Activated T-cell treated with anti-CD3 and anti-CD28 coated beads, Interleukin-2, amount 50 U/mL, for 72 hours (primary cell): ENCODE data around the gene LRRC1. TPM values are rescaled to one million over a fixed set of nuclear protein-coding genes. Genes with fewer than 3 reads are reported as not detected.
A peak's percentile ranks its signal among the peaks of the same experiment; 100 is the strongest.
"Not testable (repeated sequence)": the region's sequence is repeated elsewhere in the genome, so short reads cannot be mapped to it uniquely, and the experiment has no call there.

ENCODE experiments used
- ATAC-seq, 2 donors: fragments of 150-1000 bp; cut with Tn5 transposase; replicated peaks in 1 of 2; 2 replicates each; pipeline ENCODE4 v1.10.0; 2021; ENCODE audit warnings: moderate library complexity in 2 of 2, mild to moderate bottlenecking in 1 of 2
- DNase-seq, 2 donors: peaks; one replicate each; pipeline ENCODE4 v3.0.0; 2021 to 2022; ENCODE audit warnings: mixed read lengths in 1 of 2
- H3K27ac Mint-ChIP-seq: one replicate; pipeline ENCODE4 v1.8.0; 2022; ENCODE audit warnings: mild to moderate bottlenecking, moderate library complexity, mixed read lengths
- H3K27me3 Mint-ChIP-seq: one replicate; pipeline ENCODE4 v1.8.0; 2022; ENCODE audit warnings: low read depth, mixed read lengths
- H3K36me3 Mint-ChIP-seq, 2 donors: one replicate each; pipeline ENCODE4 v1.8.0; 2022; ENCODE audit warnings: mixed read lengths in 2 of 2, mild to moderate bottlenecking in 1 of 2; ENCODE audit not compliant: insufficient read depth in 2 of 2
- H3K4me1 Mint-ChIP-seq: one replicate; pipeline ENCODE4 v1.8.0; 2022; ENCODE audit warnings: low read depth, mixed read lengths
- H3K4me3 Mint-ChIP-seq, 2 donors: one replicate each; pipeline ENCODE4 v1.8.0; 2022; ENCODE audit warnings: mild to moderate bottlenecking in 2 of 2, mixed read lengths in 2 of 2, moderate library complexity in 2 of 2
- H3K9me3 Mint-ChIP-seq, 2 donors: one replicate each; pipeline ENCODE4 v1.8.0; 2022; ENCODE audit warnings: mixed read lengths in 2 of 2
- total RNA-seq, 2 donors: library from RNA; stranded (reverse); gene quantifications; one replicate each; pipeline ENCODE4 v1.2.3, GENCODE V29; 2022

LRRC1 gene
- total RNA-seq, 2 donors from 2014 or later, result 3.6 to 4.4 TPM

DNA sequence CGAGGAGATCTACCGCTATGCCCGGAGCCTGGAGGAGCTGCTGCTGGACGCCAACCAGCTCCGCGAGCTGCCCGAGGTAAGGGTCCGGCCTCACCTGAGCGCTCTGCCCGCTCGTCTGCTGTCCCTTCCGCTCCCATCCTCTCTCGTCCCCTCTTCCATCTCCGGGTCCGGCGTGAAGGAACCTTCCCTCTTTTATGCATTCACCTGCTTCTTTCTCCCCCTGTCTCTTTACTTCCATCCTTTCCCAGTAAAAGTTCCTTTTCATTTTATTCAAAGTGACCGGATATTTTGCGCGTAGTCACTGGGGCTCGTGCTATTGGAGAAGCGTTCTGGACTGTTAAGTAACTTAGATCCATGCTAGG is 516 bp downstream of the LRRC1 start:
- Mint-ChIP-seq H3K27me3 (peaks cover 45% of the 10 kb centered on the region), H3K27ac (peak overlapping the region; percentile 91)

DNA sequence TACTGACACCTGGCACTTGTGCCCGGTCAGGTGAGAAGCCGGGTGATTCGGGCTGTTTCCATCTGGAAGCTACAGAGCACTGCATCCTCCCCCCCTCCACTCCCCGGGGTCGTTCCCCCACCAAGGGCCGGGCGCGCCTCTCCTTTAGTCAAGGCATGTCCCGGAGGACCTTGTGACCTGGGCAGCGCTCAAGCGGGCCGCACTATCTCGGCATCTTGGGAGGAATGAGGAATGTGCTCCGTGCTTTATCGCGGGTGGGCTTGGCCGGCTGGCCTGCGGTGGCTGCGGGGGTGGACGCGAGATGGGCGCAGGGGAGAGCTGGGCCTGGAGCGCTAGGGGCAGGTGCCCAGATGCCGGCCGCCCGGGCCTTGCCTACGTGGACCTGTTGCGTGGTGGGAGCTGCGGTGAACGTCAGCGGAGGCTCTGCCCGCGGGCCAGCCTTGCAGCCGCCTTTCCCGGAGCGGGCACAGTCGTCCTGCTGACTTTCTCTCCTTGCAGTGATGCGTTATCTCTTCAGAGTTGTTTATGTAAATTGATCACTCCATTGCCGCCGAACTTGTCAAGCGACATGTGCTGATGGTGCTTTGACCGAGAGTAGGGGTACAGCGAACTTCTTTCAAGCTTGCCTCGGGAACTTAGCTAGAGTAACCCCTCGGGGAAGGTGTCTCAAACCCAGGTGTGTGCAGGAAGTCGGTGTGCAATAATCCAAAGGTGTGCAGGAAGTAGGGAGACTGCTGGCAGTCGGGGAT is 1.1 kb downstream of the LRRC1 start:
- Mint-ChIP-seq H3K4me1 (peaks cover 28% of the 10 kb centered on the region), H3K9me3 (no peaks in the 10 kb centered on the region), H3K36me3 (peaks cover 0 to 2% of the 10 kb centered on the region in 2 donors), H3K4me3 (peak overlapping the region; percentile 97 to 98), H3K27me3 (peaks cover 45% of the 10 kb centered on the region), H3K27ac (peak overlapping the region; percentile 91)
- ATAC-seq (no peak), DNase-seq (peak; percentile 13 to 29)

More for the DNA sequence above, 516 bp downstream of the LRRC1 start:
- ATAC-seq, result peak in 1 of 2 donors; percentile 27
- Mint-ChIP-seq H3K36me3 (peaks cover 0 to 2% of the 10 kb centered on the region in 2 donors), H3K9me3 (no peaks in the 10 kb centered on the region), H3K4me1 (peaks cover 28% of the 10 kb centered on the region), H3K4me3 (peak overlapping the region; percentile 97 to 98)
- no peak for DNase-seq

DNA sequence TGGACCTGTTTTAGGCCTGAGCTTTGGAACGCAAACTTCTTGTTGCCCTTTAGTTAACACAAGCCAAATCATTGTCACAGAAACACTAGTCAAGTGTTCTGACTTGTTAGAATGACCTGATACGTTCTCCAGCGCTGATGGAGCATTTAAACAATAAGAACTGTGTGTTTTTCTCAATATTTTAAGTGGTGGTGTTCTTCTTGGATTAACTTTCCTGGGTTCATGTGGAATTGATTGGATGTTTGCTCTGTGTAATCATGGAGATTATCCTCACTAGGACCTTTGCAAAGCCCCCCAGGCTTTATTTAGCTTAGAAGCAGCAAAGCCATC is 1.6 kb downstream of the LRRC1 start:
- Mint-ChIP-seq H3K27ac (no peak overlapping the region), H3K4me1 (peaks cover 28% of the 10 kb centered on the region), H3K9me3 (no peaks in the 10 kb centered on the region), H3K27me3 (peaks cover 42% of the 10 kb centered on the region), H3K36me3 (peaks cover 0 to 2% of the 10 kb centered on the region in 2 donors), H3K4me3 (peak overlapping the region; percentile 97 to 98)
- no peak for ATAC-seq
- DNase-seq, result no peak

DNA sequence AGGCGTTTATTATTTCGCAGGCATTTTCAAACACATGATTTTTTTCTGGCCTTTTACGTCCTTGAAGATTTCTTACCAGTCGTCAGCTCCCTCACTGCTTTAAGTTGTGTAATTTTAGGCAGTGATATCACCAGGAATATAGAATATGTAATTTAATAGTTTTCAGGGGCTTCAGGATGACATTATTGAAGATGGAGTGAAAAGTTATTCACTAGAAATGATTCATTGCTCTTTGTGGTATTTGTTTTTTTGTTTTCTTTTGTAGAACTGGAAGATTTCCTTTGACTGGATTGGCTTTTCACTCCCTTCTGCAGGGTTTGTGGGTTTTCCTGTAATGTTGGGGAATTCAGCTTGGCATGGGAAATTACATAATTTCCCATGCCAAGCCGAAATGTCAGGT is 2.0 kb downstream of the LRRC1 start:
- no peaks in the 10 kb centered on the region for H3K9me3 Mint-ChIP-seq
- peak overlapping the region in 1 of 2 donors; percentile 98 for H3K4me3 Mint-ChIP-seq
- H3K36me3 Mint-ChIP-seq, result peaks cover 0 to 2% of the 10 kb centered on the region in 2 donors
- no peak overlapping the region for H3K27ac Mint-ChIP-seq
- ATAC-seq (no peak), DNase-seq (no peak)
- peaks cover 28% of the 10 kb centered on the region for H3K4me1 Mint-ChIP-seq
- H3K27me3 Mint-ChIP-seq, result peaks cover 38% of the 10 kb centered on the region

DNA sequence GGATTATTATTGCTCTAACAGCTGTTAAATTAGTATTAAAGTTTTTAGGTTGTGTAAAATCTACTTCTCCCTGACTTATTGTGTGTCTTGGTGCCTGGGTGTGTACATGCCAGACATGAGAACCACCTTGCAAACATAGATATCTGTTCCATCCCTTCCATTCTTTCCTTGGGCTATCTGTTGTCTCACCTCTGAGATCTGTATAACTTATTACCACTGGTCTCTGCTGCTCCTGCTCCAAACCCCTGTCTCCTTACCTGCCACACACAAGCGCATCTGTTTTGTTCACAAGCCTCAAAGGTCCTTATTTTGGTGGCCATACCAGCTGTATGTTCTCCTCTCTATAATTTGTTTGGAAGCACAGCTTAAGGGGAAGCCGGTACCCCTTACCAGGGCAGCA is 2.5 kb downstream of the LRRC1 start:
- H3K4me1 Mint-ChIP-seq, result peaks cover 28% of the 10 kb centered on the region
- DNase-seq (no peak), ATAC-seq (no peak)
- H3K9me3 Mint-ChIP-seq, result no peaks in the 10 kb centered on the region
- H3K4me3 Mint-ChIP-seq, result no peak overlapping the region
- H3K27ac Mint-ChIP-seq, result no peak overlapping the region
- peaks cover 34% of the 10 kb centered on the region for H3K27me3 Mint-ChIP-seq
- H3K36me3 Mint-ChIP-seq, result peaks cover 0 to 2% of the 10 kb centered on the region in 2 donors

DNA sequence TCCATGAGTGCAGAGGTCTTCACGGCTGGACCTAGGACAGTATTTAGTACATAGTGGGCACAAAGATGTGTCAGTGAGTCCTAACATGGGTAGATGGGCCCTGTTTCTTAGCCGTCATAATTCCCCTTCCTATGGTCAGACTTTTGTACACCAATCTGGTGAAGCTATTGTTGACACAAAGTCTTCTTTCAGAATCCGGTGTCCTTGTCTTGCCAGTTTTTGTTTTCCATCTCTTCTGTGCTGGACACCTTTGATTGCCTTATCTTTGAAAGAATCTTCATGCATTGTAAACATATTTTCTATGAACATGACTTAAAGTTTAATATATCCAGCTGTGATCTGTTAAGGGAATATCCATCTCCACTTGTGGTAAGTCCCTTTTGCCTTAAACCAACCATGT is 4.5 kb downstream of the LRRC1 start:
- Mint-ChIP-seq H3K4me3 (no peak overlapping the region), H3K27ac (no peak overlapping the region), H3K4me1 (peaks cover 17% of the 10 kb centered on the region), H3K27me3 (peaks cover 22% of the 10 kb centered on the region), H3K9me3 (no peaks in the 10 kb centered on the region), H3K36me3 (peaks cover 0 to 2% of the 10 kb centered on the region in 2 donors)
- DNase-seq, result no peak
- no peak for ATAC-seq

DNA sequence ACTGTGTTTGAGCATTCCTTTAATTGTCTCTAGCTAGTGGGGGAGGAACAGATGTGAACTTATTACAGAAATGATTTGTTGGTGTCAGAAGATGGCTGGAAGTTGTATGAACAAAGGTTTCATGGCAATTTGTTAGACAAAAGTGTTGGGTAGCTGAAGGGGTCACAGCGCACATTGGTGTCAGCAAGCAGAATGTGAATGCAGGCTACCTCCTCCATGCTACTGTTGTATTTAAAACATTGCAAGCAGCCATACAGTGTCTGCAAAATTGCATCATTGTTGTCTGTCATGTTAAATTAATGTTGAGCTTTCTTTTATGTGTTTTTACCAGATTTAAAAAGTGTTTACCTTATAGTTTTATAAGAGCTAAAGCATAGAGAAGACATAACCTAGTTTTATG is 6.2 kb downstream of the LRRC1 start:
- Mint-ChIP-seq H3K4me1 (peaks cover 19% of the 10 kb centered on the region), H3K27ac (no peak overlapping the region), H3K36me3 (no peaks in the 10 kb centered on the region), H3K4me3 (no peak overlapping the region), H3K27me3 (peaks cover 15% of the 10 kb centered on the region), H3K9me3 (no peaks in the 10 kb centered on the region)
- ATAC-seq, result no peak
- no peak for DNase-seq

DNA sequence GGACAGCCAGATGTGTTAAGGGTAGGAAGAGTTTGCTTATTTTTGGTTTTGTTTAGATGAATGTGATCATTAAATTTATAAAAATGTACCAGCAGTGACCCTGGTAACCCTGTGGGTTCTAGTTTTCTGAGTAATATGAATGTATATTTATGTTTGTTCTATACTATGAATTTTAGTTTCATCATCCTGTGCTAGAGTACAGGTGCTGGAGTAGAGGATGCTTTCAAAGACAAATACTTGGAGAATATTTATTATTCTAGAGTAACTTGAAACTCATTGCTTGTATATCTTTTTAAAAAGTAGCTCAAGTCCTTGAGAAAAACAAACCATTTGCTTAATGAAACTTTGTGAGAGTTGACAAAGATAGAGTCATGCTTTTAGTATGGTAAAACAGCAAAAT is 7.8 kb downstream of the LRRC1 start:
- ATAC-seq, result no peak
- peaks cover 2% of the 10 kb centered on the region for H3K27me3 Mint-ChIP-seq
- peaks cover 6% of the 10 kb centered on the region for H3K4me1 Mint-ChIP-seq

DNA sequence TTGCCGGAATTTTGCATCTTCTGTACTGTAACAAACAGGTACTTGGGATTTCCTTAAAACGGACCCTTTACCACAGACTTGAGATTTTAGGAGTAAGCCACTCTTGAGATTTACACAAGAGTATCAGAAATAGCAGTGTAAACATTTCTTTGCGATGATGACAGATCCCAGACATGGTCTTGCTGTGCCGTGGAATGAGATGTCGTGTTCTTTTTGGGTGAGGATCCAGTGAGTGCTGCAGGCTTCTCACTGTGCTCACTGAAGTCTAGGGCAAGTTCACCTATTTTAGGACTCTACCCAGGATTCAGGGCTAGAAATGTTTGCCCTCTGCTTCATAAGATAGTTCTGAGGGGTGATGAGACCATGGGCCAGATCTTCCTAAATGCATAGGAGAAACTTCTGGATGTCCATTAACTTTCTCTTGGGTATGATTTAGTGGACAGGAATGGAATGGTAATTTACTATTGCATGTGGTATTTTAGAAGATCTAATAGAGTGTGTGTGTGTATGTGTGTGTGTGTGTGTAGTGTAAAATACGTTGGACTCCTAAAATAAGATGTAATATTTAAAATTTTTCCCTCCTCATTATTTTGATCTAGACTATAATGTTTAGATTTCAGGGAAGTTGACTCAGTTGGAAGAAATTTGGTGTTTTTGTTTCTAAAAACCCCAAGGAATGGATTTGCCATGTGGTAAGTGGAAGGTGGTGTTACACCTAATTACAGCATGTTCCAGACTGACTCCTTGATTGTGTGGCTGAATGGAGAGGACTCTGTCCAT is 8.5 kb downstream of the LRRC1 start:
- Mint-ChIP-seq H3K4me1 (peaks cover 5% of the 10 kb centered on the region), H3K27ac (no peak overlapping the region), H3K36me3 (no peaks in the 10 kb centered on the region), H3K27me3 (no peaks in the 10 kb centered on the region), H3K9me3 (no peaks in the 10 kb centered on the region), H3K4me3 (no peak overlapping the region)
- ATAC-seq, result no peak
- DNase-seq, result no peak

More for the DNA sequence above, 7.8 kb downstream of the LRRC1 start:
- Mint-ChIP-seq H3K27ac (no peak overlapping the region), H3K36me3 (no peaks in the 10 kb centered on the region), H3K9me3 (no peaks in the 10 kb centered on the region), H3K4me3 (no peak overlapping the region)
- DNase-seq, result no peak

DNA sequence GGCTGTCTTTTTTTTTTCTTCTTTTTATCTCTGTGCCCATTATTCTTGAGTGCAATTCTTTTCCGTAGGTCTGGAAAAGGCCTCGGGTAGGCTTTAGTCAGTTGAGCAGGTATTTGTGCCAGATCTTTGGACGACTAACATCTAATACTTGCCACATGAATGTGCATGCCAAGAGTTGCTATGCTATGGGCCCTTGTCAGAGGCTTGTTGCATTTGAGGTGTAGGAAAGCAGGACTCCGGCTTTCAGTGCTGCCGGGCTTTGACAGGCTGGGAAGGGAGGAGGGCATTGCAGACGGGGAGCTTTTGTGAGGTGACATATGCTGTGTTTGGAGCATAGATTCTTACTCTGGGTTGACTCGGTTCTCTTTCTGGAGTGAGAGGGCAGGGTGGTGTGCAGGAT is 10.2 kb downstream of the LRRC1 start:
- ATAC-seq (no peak), DNase-seq (no peak)
- Mint-ChIP-seq H3K9me3 (no peaks in the 10 kb centered on the region), H3K36me3 (no peaks in the 10 kb centered on the region), H3K27me3 (no peaks in the 10 kb centered on the region), H3K4me3 (no peak overlapping the region), H3K27ac (no peak overlapping the region), H3K4me1 (peaks cover 5% of the 10 kb centered on the region)

DNA sequence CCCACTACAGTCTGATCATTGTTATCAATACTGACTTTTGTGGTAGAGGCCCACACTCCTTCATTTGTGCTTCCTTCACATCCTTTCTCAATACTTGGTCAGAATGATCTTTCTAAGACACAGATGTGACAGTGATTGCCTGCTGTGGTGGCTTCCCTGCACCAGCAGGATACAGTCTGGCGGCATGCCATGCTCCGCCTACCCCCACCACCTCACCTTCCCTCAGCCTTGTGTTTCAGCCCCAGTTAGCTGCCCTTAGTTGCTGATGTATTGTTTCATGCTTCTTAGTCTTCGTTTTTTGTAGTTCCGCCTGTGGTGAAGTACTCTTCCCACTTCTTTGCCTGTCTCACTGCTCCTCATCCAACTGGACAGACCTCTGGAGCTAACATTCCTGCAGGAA is 10.9 kb downstream of the LRRC1 start:
- no peaks in the 10 kb centered on the region for H3K27me3 Mint-ChIP-seq
- no peak overlapping the region for H3K27ac Mint-ChIP-seq
- H3K4me1 Mint-ChIP-seq, result peaks cover 7% of the 10 kb centered on the region
- peak in 1 of 2 donors; percentile 7 for DNase-seq
- H3K9me3 Mint-ChIP-seq, result no peaks in the 10 kb centered on the region
- H3K4me3 Mint-ChIP-seq, result no peak overlapping the region
- no peaks in the 10 kb centered on the region for H3K36me3 Mint-ChIP-seq
- ATAC-seq, result no peak

DNA sequence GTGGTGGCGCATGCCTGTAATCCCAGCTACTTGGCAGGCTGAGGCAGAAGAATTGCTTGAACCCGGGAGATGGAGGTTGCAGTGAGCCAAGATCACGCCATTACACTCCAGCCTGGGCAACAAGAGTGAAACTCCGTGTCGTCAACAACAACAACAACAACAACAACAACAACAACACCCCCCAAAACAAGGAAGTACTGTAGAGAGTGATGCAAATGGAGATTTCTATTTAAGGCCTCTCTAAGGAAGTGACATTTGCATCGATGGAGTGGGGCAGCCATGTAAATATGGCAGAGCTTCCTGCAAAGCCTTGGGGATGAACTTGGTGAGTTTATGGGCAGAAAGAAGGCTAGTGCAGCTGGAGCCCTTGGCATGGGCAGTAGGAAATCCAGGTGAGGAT is 12.8 kb downstream of the LRRC1 start:
- not testable (repeated sequence) for H3K9me3 Mint-ChIP-seq, H3K4me3 Mint-ChIP-seq, H3K36me3 Mint-ChIP-seq, ATAC-seq, H3K27me3 Mint-ChIP-seq, DNase-seq, H3K27ac Mint-ChIP-seq
- H3K4me1 Mint-ChIP-seq, result peaks cover 12% of the 10 kb centered on the region

DNA sequence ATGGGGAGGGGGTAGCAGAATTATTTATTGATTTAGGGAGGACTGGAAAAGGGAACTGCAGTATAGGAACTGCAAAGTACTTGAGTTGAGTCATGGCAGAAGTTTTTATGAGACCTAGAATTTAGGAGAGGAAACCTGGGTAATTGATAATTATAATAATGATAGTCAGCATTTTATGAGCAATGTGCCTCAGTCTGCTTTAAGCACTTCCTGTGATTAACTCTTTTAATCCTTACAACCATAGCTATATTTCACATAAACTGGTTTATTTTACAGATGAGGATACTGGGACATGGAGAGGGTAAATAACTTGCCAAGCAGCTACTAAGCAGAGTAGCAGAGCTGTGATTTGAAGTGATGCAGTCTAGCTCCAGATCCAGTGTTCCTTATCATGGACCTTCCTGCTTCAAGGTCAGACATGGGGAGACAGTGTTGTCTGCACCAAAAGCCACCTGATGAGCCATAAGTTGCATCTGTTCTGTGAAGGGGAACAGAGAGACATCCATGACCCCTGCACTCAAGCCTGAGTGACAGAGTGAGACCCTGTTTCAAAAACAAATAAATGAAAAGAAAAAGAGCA is 13.6 kb downstream of the LRRC1 start:
- H3K27ac Mint-ChIP-seq, result no peak overlapping the region
- peaks cover 12% of the 10 kb centered on the region for H3K4me1 Mint-ChIP-seq
- H3K4me3 Mint-ChIP-seq, result no peak overlapping the region
- no peak for DNase-seq
- ATAC-seq, result no peak
- no peaks in the 10 kb centered on the region for H3K27me3 Mint-ChIP-seq
- no peaks in the 10 kb centered on the region for H3K36me3 Mint-ChIP-seq
- H3K9me3 Mint-ChIP-seq, result no peaks in the 10 kb centered on the region
